GM21390 (cell line): ENCODE results near the gene PARP16.
"Not testable (repeated sequence)": the region's sequence is repeated elsewhere in the genome, so short reads cannot be mapped to it uniquely, and the experiment has no call there.

Experiments used
- ATAC-seq: cut with Tn5 transposase; IDR thresholded peaks from one replicate; pipeline ENCODE4 v1.9.1; 2021; ENCODE audit not compliant: unreplicated experiment

Gene PARP16

DNA sequence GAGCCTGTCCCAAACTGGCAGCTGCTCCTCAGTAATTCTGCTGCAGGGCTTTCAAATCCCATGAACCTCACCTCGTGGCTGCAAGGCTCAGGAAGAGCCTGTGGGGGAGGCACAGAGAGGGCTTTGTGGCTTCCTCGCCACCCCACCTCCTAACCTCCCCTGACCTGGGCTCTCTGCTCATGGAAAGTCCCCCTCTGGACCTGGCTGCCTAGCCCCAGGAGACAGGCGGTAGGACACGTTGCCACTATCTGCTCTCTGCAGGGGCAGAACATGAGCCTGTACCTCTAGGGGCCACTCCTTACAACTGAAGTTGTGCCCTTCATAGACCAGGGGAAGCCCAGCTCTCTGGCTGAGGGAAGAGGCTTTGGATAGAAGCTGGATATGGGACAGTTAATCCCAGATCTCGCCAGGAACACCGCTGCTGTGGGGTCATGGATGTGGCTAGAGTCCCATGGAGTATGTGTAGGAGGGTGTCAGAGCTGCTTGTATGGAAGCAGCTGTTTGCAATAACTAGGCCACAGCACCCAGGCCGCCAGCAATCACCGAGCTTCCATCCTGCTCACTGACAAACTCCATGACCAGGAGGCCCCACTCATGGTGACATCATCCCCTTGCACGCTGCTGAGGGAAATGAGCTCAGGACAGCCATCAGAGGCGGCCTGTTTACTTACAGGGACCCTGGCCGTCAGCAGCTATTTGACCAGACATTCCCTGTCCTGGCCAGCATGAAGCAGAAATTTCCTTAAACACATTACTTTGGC, 41.4 kb downstream of the PARP16 start:
- ATAC-seq: no peak

- ATAC-seq: no peak
Measured at GRCh38 chr15:65244638-65245037, 42.0 kb downstream of the PARP16 start.

DNA sequence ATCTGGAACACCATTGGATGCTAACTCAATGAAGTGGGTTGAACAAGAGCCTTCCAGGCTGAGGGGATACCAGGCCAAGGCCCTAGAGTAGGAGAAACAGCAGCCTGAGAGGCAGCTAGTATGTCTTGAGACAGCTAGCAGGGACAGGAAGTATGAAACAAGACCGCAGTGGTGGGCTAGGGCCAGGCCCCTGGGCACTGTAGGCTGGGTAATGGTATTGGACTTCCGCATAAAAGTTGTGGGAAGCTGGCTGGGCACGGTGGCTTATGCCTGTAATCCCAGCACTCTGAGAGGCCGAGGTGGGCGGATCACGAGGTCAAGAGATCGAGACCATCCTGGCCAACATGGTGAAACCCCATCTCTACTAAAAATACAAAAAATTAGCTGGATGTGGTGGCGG, 50.2 kb downstream of the PARP16 start:
- ATAC-seq: not testable (repeated sequence)

DNA sequence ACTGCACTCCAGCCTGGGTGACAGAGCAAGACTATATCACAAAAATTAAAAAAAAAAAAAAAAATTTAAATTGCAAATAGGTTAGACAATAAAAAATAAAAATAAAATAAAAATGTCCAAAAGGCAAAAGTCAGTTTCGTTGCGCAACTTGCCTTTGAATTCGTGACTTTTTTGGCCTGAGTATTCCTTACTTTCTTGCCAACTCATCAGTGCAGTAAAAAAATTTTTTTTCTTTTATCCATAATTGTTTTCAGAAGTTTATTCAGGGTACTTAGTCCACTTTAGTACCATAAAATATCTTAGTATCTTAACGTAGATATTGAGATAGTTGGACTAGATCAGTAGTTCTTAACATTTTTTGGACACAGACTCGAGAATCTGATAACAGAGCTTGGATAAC, 53.0 kb downstream of the PARP16 start:
- no peak for ATAC-seq

DNA sequence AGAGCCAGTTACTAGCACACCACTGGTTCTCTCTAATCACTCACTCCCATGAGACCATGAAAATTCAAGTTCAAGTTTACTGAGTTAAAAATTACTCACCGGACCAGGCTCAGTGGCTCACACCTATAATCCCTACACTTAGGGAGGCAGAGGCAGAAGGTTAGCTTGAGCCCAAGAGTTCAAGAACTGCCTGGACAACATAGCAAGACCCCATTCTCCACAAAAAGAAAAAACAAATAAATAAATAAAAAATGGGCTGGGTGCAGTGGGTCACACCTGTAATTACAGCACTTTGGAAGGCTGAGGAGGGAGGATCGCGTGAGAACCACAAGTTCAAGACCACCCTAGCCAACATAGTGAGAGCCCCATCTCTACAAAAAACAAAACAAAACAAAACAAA, 54.2 kb downstream of the PARP16 start:
- no peak for ATAC-seq

DNA sequence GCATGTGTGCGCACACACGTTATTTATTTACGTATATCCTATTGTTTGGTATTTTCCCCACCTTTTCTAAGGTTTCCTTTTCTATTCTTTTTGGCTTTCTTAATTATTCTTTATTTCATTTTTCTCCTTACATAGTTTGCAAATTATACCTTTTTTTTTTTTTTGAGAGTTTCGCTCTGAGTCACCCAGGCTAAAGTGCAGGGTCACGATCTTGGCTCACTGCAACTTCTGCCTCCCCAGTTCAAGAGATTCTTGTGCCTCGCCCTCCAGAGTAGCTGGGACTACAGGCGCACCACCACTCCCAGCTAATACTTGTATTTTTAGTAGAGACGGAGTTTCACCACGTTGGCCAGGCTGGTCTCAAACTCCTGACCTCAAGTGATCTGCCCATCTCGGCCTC, 55.4 kb downstream of the PARP16 start:
- no peak for ATAC-seq

DNA sequence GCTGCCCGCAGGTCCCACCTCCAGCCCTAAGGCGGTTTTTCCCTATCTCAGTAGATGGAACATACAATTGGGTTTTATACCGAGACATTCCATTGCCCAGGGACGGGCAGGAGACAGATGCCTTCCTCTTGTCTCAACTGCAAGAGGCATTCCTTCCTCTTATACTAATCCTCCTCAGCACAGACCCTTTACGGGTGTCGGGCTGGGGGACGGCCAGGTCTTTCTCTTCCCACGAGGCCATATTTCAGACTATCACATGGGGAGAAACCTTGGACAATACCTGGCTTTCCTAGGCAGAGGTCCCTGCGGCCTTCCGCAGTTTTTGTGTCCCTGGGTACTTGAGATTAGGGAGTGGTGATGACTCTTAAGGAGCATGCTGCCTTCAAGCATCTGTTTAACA, 59.8 kb downstream of the PARP16 start:
- ATAC-seq: not testable (repeated sequence)

DNA sequence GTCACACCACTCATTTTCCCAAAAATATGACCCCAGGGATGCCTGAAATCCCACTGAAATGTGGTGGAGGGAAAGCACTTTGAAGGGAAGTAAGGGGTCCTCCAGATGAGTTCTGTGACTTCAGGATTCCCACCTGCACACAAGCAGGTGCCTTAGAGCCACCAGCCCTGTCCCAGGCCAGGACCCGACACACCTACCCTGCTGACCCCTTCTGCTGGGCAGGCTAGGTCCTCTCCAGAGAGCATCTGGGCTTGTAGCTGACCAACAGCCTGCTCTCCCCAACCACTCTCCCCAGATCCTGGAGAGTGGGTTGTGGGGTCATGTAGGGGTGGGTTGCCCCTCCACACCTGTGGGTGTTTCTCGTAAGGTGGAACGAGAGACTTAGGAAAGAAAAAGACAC, 60.5 kb downstream of the PARP16 start:
- no peak for ATAC-seq

DNA sequence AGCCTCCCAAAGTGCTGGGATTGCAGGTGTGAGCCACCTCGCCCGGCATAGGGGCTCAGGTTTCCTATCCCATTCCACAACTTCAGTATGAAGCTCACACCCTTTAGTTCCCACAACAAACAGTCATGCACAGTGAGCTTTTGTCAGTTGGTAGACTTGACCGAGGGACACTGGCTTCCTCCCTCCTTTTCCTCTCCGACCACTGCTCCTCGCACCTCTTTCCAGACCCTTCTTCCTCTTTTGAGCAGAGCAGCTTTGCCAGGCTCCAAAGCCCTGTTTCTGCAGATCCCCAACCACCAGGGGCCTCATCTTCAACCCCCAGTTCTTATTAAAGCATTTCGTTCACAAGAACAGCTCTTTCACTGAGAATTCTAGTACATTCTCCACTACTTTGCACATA, 62.7 kb downstream of the PARP16 start:
- no peak for ATAC-seq

DNA sequence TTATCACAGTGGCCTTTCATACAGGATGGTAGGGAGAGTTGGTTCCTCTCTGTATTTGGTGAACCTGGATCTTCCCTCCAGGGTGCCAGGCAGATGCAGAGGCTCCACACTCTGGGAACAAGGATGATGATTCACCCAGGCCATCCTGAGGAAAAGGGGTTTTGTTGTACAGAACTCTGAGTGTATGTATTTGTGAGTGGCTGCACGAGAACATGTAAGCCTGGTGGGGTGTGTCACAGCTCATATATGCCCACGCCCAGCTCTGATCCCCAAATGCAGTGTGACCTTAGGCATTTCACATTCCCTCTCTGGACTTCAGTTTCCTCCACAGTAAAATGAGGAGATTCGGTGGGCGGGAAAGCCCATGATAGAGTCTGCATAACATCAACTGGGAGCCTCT, 63.8 kb downstream of the PARP16 start:
- ATAC-seq: no peak

- no peak for ATAC-seq
Measured at GRCh38 chr15:65221697-65222096, 65.0 kb downstream of the PARP16 start.

- ATAC-seq: no peak
Measured at GRCh38 chr15:65219137-65219536, 67.5 kb downstream of the PARP16 start.

GRCh38 chr15:65217526-65218482, 68.9 kb downstream of the PARP16 start:
- ATAC-seq: no peak

GRCh38 chr15:65215496-65215895, 71.2 kb downstream of the PARP16 start:
- no peak for ATAC-seq

DNA sequence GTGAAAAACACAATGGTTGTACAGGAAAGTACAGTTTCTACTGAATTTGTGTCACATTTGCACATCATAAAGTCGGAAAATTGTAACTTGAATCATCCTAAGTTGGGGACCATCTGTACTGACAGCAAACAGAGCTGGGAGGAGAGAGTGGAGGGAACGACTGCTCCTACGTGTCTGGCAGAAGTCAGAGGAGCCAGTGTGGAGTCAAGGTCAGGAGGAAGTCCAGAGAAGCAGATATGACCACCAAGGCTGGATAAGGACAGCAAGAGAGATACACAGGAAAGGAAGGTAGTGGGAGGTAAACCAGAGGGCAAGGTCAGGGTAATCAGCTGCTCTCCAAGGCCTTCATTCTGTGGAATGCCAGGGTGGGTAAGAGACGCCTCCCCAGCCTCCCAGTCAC, 72.7 kb downstream of the PARP16 start:
- no peak for ATAC-seq

DNA sequence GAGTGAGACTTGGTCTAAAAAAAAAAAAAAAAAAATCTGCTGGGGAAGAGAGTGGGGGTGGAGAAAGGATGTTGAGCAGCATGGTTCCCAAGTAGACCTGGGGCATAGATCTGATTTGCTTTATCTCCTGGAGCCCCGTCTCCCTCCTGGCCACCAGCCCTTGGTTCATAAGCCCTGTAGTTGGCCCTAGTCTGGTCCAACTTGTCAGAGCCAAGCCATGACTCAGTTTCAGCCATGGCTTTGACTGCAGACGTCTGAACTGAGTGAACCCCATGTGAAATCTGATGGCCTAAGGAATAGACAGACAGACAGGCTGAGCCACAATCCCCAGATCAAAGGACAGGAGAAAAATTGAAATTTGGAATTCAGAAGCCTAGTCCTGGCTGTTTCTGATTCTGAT, 73.4 kb downstream of the PARP16 start:
- ATAC-seq: no peak

DNA sequence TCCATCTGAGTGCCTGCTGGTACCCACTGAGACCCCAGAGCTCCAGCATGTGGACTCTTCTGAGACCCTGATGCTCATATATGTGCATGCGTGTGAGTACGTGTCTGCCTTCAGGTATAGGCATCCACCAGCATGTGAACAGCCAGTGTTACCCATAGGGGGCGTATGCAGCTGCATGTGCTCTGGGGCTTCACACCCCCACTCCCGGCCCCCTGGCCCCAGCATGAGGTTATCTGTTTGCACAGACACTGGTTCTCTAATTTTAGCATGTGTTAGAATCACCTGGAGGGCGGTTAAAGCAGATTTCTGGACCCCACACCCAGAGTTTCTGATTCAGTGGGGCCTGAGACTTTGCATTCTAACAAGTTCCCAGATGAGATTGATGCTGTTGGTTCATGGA, 74.6 kb downstream of the PARP16 start:
- ATAC-seq: no peak

DNA sequence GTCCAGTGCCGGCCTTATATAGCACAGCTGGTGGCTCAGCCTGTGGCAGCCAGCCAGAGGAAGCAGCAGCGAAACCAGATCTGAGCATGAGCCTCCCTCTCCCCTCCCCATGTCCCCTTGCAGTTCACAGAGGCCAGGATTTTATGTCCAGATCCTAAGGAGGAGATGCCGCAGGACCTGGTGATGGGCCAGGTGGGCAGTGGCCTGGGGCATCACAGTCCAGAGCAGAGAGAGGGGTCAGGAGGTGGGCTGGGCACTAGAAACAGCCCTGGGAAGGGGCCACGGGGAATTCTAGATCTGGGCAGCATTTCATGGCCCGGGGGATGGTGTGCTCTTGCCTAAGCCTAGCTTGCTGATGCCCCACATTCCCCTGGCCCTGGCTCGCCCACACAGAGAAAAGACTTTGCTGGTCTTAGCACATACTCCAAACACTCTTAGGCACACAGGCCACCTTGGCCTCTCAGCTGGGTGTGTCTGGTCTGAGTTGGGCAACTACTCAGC, 75.2 kb downstream of the PARP16 start:
- ATAC-seq: no peak

DNA sequence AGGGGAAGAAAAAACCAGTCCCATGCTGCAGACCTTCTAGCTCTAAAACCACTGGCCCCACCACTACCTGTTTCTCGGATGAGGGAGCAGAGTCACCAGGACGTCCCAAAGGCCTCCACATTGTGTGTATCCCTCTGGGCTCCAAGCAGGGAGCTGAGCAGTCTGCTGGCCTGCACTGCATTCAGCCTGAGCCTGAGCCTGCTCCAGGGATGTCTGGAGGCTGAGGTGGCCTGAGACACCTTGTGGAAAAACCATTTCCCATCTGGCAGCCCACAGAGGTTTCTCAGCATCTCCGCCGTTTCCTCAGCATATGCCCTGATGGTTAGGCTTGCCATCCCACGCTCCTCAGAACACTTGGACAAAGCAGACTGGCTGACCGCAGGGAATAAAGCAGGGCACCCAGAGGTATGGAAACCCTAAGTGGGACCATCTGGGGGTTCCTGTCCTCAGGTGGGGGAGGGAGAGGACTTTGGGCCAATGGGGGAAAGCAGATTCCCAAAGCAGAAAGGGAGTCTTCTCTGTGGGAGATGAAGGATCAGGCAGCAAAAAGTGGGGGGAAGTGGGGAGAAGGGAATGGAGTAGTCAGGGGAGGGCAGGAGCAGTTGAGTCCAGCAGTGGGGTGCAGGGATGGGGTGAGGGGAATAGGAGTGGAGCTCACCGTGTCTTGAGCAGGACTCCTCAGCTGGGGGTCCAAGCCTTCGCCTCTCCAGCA, 75.8 kb downstream of the PARP16 start, which contains the start of gene CILP:
Gene CILP, minus strand, starts transcription at position 704 of the 712 bp plus-strand sequence. CDS start 1,718 bp downstream, outside the sequence.
- ATAC-seq: no peak

GRCh38 chr15:65209701-65210643, 76.7 kb downstream of the PARP16 start:
- no peak for ATAC-seq
